ENCODE data around the gene PGK1. TPM values are rescaled to one million over a fixed set of nuclear protein-coding genes. Genes with fewer than 3 reads are reported as not detected.

The PGK1 gene
- total RNA-seq, 1 donor = 206 TPM

DNA sequence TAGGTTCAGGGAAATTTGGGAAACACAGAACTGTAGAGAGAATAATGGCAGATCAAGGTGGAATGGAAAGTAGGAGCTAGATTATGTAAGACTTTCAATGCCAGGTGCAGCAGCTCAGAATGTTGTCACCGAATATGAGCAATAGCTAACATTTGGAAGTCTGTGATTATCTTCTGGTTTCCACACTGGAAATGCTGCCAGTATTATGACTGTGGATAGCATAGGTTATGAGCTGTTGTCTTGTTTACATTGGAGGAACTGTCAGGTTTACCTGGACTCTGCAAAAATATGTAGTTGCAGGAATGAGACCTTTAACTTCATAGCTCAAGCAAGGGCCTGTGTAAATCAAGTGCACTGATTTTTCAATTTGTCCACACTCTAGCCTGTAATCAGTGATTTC is 61.4 kb downstream of the PGK1 start:
- no peaks in the 10 kb centered on the region for H3K27me3 ChIP-seq (ENCODE audit: insufficient read depth, low read length)
- no peak overlapping the region for H2AFZ ChIP-seq (ENCODE audit: low read length)
- no peaks in the 10 kb centered on the region for H3K36me3 ChIP-seq (ENCODE audit: insufficient read depth, low read length)
- TF ChIP-seq, protein P1, sequence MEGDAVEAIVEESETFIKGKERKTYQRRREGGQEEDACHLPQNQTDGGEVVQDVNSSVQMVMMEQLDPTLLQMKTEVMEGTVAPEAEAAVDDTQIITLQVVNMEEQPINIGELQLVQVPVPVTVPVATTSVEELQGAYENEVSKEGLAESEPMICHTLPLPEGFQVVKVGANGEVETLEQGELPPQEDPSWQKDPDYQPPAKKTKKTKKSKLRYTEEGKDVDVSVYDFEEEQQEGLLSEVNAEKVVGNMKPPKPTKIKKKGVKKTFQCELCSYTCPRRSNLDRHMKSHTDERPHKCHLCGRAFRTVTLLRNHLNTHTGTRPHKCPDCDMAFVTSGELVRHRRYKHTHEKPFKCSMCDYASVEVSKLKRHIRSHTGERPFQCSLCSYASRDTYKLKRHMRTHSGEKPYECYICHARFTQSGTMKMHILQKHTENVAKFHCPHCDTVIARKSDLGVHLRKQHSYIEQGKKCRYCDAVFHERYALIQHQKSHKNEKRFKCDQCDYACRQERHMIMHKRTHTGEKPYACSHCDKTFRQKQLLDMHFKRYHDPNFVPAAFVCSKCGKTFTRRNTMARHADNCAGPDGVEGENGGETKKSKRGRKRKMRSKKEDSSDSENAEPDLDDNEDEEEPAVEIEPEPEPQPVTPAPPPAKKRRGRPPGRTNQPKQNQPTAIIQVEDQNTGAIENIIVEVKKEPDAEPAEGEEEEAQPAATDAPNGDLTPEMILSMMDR (IDR thresholded peaks at IDR 0.05; ENCODE audit: extremely low read depth, low read depth, low read length) = no peak
- H3K4me1 ChIP-seq (ENCODE audit: insufficient read depth, low read length) = no peaks in the 10 kb centered on the region
- H3K4me2 ChIP-seq (ENCODE audit: insufficient read depth, low read length) = no peak overlapping the region
- H3K4me3 ChIP-seq (ENCODE audit: insufficient read depth, low read length) = no peak overlapping the region
- no peaks in the 10 kb centered on the region for H4K20me1 ChIP-seq (ENCODE audit: insufficient read depth, low read length)
- DNase-seq (ENCODE audit: insufficient read length, low spot score, missing footprints) = no peak
- no peak overlapping the region for H3K27ac ChIP-seq (ENCODE audit: low read depth, low read length)
- H3K9me3 ChIP-seq (ENCODE audit: low read depth, low read length) = no peaks in the 10 kb centered on the region
- H3K79me2 ChIP-seq (ENCODE audit: insufficient read depth, low read length) = no peaks in the 10 kb centered on the region

- H3K79me2 ChIP-seq (ENCODE audit: insufficient read depth, low read length) = no peaks in the 10 kb centered on the region
- H3K4me2 ChIP-seq (ENCODE audit: insufficient read depth, low read length) = no peak overlapping the region
- H3K4me3 ChIP-seq (ENCODE audit: insufficient read depth, low read length) = no peak overlapping the region
- no peak overlapping the region for H2AFZ ChIP-seq (ENCODE audit: low read length)
- H3K27ac ChIP-seq (ENCODE audit: low read depth, low read length) = no peak overlapping the region
- DNase-seq (ENCODE audit: insufficient read length, low spot score, missing footprints) = no peak
- no peaks in the 10 kb centered on the region for H3K27me3 ChIP-seq (ENCODE audit: insufficient read depth, low read length)
- no peaks in the 10 kb centered on the region for H4K20me1 ChIP-seq (ENCODE audit: insufficient read depth, low read length)
- no peaks in the 10 kb centered on the region for H3K36me3 ChIP-seq (ENCODE audit: insufficient read depth, low read length)
- H3K9me3 ChIP-seq (ENCODE audit: low read depth, low read length) = no peaks in the 10 kb centered on the region
- TF ChIP-seq, protein P1 (IDR thresholded peaks at IDR 0.05; ENCODE audit: extremely low read depth, low read depth, low read length) = no peak
- H3K4me1 ChIP-seq (ENCODE audit: insufficient read depth, low read length) = no peaks in the 10 kb centered on the region
These were observed 64.0 kb downstream of the PGK1 start for GRCh38 chrX:78168065-78168464.

Other genes starting within 250 kb of the PGK1 start
- 59.7 and 66.9 TPM in 2 replicates for gene MAGT1, start 208.8 kb upstream of the PGK1 start, total RNA-seq
- gene COX7B, start 204.8 kb upstream of the PGK1 start, total RNA-seq = 145 and 152 TPM in 2 replicates
- gene ATP7A, start 193.6 kb upstream of the PGK1 start, total RNA-seq = 14.4 and 16.6 TPM in 2 replicates
- gene PGAM4, start 134.6 kb upstream of the PGK1 start, total RNA-seq = not detected in 2 replicates
- gene TAF9B, start 35.4 kb downstream of the PGK1 start, total RNA-seq = 20.3 and 23.3 TPM in 2 replicates
- under 0.01 TPM in 1 of 2 replicates, not detected in the other for gene CYSLTR1, start 223.4 kb downstream of the PGK1 start, total RNA-seq